G401 (cell line): Measurements from ENCODE around the gene CBR1. TPM values are rescaled to one million over a fixed set of nuclear protein-coding genes. Genes with fewer than 3 reads are reported as not detected.

Source experiments
- DNase-seq: peaks from one replicate; pipeline ENCODE4 v3.0.0-alpha.2; 2015; ENCODE audit warnings: low spot score
- in situ Hi-C: cut with HindIII; loops from 2 replicates; pipeline ENCODE4 v1.10.0; 2016; ENCODE audit warnings: low sequenced_read_pairs, mixed read lengths
- total RNA-seq: library from RNA; depleted of rRNA; stranded (reverse); fragments of >200 nt; shearing (Covaris generic); gene quantifications from 2 replicates; pipeline ENCODE4 v1.2.3, GENCODE V29; 2014; rRNA removed

CBR1 gene
- total RNA-seq, 1 experiment from 2014 or later = 4.4 TPM

DNA sequence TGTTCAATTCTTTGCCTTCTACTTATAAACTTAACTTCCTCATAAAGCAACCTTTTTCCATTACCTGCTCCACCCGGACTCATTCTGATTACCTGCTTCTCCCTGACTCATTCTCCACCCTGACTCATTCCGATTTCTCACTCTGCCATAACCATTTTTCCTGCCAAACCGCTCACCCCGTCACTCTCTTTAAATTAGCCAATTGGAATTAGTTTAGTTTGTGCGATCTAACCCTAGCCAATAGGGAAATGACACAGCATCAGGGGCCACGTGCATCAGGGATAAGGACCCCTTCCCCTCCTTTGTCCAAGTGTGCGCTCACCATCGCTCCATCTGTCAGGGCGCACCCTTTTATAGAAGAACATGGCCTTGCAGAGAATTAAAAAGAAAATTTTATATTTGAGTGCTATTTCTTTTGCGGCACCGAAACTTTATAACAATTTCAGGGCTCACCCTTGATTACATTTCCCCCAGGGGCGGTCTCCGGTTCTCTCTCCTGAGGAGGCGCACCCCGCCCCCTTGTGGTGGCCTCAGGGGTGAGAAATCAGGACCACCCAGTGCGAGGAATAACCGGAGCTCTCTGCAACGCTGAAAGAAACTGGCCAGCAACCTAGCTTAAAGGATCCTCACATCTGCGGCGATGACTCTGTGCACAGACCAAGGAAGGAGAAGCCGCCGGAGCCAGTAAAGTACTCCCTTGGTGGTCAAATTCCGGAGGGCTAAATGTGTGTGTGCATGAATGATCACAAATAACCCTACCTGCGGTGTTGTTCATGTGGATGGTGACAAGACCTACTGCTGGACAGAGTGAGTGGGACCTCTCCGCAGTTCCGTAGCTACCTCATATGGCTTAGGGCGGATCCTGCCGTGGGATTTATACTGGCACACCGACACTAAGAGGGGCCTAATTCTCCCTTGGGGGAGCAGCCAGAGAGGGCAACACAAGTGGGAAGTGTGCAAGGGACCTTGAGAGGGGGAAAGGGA is 34.8 kb downstream of the CBR1 start:
- DNase-seq = peak; percentile 40
- in situ Hi-C loops = no loop called here

DNA sequence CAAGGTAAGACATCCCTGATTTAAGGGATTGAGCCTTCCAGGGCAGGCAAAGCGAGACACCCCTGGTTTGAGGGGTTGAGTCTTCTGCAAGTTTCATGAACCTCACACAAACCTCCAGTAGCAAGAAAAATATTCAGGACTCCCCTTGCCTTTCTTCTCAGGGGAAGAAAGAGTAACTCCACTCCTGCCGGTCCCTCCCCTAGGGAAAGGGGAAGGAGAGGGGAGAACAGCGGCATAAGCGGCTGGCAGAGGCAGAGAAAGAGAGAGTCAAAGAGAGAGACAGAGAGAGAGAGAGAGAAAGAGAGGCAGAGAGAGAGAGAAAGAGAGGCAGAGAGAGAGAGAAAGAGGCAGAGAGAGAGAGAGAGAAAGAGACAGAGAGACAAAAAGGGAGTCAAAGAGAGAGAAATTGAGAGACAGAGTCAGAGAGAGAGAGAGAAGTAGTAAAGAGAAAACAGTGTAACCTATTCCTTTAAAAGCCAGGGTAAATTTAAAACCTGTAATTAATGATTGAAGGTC is 35.6 kb downstream of the CBR1 start:
- DNase-seq = no peak

DNA sequence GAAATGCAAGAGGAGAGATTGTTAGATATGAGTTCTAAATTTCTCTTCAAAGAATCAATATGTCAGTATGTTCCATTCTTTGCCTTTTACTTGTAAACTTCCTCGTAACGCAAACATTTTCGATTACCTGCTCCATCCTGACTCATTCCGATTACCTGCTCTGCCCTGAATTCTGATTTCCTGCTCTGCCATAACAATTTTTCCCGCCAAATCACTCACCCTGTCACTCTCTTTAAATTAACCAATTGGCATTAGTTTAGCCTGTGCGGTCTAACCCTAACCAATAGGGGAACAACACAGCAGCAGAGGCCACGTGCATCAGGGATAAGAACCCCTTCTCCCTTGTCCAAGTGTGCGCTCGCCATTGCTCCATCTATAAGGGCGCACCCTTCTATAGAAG is 40.0 kb downstream of the CBR1 start:
- in situ Hi-C loops = no loop called here
- DNase-seq = no peak

More for the DNA sequence above, 35.6 kb downstream of the CBR1 start:
- in situ Hi-C loops = no loop called here

DNA sequence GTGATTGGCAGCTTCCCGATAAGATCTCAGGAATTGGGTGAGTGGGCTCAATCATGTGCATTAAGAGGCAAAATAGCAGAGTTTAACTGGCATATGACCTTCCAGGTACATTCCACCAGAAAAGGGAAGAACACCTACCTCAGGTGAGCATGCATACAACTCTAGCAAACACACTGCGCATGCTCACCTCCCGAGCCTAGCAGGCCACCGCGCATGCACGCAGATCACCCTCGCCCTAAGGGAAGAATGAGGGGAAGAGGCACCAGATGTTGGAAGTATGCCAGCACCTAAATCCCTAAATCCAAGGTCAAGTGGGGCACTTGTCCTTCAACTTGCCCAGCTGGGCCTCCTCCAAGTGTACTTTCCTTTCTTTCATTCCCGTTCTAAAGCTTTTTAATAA is 41.4 kb downstream of the CBR1 start:
- in situ Hi-C loops = no loop called here
- DNase-seq = no peak

DNA sequence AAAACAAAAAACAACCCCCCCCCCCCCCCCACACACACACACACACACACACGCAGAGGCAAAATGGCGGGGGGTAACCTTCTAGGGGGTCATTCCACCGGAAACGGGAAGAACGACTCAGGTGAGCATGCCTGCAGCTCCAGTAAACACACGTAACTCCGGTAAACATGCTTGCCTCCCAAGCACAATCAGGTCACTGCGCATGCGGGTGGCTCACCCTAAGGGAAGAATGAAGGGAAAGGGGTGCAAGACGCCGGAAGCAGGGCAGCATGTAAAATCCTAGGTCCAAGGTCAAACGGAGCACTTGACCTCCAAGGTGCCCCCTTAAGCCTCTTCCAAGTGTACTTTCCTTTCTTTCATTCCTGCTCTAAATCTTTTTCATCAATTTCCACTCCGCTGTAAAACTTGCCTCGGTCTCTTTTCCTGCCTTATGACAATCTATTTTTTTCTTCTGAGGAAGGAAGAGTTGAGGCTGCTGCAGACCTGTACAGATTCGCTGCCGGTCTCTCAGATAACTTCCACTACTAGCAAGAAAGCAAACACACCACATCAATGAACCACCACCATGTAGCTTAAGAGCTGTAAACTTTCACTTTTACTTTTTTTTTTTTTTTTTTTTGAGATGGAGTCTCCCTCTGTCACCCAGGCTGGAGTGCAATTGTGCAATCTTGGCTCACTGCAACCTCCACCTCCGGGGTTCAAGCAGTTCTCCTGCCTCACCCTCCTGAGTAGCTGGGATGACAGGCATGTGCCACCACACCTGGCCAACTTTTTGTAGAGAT is 44.0 kb downstream of the CBR1 start:
- no peak for DNase-seq
- in situ Hi-C loops = no loop called here

DNA sequence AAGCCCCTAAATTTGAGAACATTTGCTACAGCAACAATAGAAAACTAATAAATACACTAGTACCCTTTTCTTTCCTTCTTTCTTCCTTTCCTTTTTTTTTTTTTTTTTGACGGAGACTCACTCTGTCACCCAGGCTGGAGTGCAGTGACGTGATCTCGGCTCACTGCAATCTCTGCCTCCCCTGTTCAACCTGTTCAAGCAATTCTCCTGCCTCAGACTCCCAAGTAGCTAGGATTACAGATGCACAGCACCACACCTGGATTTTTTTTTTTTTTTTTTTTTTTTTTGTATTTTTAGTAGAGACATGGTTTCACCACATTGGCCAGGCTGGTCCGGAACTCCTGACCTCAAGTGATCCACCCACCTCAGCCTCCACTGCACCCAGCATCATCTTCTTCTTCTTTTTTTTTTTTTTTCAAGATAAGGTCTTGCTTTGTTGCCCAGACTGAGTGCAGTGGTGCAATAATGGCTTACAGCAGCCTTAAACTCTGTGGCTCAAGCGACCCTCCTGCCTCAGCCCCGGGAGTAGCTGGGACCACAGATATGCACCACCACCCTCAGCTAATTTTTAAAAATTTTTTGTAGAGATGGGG is 45.4 kb downstream of the CBR1 start:
- DNase-seq = no peak
- in situ Hi-C loops = no loop called here

DNA sequence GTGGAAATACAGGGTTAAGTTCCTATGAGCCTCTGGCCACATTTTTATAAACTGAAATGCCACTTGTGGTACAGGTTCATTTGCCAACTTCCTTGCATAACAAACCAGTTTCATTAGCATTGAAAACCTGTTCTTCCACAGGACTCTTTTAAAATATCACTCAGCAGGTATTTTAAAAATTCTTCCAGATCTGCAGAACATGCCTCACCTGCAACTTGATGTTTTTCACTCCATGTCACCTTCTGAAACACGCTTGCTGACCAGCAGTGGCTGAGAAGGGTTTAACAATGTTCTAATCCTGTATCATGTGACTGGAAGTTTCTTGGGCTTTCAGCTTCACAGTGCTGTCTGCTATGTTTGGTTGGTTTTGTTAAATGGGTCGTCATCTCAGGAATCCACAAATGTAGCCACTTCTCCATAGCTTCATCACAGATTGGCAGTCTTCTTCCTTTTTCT is 47.5 kb downstream of the CBR1 start:
- in situ Hi-C loops = no loop called here
- no peak for DNase-seq

DNA sequence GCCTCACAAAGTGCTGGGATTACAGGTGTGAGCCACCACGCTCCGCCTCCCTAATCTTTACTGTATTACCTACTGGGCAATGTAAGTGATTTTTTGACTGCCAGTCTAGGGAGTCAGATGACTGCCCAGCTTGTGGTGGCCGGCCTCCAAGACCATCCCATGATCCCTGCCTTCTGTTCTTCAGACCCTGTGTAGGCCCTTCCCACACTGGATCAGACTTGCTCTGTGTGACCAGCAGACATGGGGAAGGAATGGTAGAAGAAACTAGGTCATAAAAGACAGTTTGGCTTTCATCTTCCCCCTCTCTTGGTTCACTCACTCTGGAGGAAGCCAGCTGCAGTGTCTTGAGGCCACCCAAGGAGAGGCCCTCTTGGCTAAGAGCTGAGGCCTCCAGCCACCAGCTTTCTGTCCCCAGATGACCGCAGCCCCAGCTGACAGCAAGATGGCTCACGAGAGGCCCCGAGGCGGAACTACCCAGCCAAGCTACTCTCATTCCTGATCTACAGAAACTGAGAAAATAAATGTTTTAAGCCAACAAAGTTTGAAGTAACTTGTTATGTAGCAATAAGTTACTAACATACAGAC is 50.6 kb downstream of the CBR1 start:
- DNase-seq = no peak
- in situ Hi-C loops = no loop called here

Other genes starting within 250 kb of the CBR1 start
- gene SETD4, start 9.5 kb upstream of the CBR1 start, total RNA-seq = 11.5 and 11.7 TPM in 2 replicates
- 39.2 and 53.8 TPM in 2 replicates for gene CBR3, start 65.1 kb downstream of the CBR1 start, total RNA-seq
- gene DOP1B, start 86.8 kb downstream of the CBR1 start, total RNA-seq = 4.0 and 4.1 TPM in 2 replicates